ENCODE results near the gene OR56A5.

OR56A5 gene

GRCh38 chr11:5932671-5933070 is 35.6 kb downstream of the OR56A5 start:
- no peak for DNase-seq

DNA sequence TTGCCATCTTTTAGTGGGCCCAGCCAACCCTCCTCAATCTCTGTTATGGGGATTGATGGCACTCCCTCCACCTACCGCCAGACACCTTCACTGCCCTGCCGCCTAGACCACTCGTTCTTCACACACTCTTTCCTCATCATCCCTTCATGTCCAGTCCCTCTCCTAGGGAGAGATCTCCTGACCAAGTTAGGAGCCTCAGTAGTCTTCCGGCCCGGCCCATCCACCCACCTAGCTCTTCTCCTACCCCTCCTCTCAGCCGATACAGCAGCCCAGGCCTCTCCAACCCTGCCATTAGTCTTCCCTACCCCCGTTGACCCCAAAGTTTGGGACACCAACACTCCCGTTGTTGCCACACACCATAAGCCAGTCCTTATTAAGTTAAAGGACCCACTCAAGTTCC is 37.2 kb downstream of the OR56A5 start:
- no peak for DNase-seq

DNA sequence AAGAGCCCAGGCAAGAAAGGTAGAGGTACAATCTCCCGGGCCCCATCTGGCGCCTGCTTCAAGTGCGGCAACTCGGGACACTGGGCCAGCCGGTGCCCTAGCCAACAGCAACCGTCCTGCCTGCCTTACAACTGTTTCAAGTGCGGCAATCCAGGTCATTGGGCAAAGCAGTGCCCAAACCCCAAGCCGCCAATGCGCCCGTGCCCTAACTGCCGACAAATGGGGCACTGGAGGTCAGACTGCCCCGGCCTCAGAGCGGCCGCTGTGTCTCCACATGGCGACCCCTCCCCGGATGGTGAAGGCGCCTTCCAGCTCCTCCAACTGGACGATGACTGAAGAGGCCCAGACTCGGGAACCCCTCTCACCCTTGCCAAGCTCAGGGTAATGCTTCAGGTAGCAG is 37.7 kb downstream of the OR56A5 start:
- no peak for DNase-seq

GRCh38 chr11:5929571-5930368 is 38.5 kb downstream of the OR56A5 start:
- no peak for DNase-seq

- no peak for DNase-seq
Observed at GRCh38 chr11:5928811-5929210, 39.5 kb downstream of the OR56A5 start.

DNA sequence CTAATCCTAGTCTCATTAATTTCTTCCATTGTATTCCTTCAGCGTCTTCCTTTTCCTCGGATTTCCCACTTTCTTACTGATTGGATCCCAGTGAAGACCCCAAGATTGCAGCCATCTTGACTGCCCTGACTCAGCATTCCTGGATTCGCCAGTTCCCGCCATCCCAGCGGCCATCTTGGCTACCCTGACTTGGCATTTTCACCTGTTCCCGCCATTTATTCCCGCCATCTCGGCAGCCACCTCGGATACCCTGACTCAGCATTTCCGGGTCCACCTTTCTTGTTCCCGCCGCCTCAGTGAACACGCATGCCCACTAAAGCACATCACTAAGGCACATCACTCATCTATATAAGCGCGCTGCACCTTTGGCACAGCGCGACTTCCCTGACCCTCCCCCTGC is 40.0 kb downstream of the OR56A5 start:
- DNase-seq = no peak

GRCh38 chr11:5923794-5924193 is 44.5 kb downstream of the OR56A5 start:
- DNase-seq = no peak

DNA sequence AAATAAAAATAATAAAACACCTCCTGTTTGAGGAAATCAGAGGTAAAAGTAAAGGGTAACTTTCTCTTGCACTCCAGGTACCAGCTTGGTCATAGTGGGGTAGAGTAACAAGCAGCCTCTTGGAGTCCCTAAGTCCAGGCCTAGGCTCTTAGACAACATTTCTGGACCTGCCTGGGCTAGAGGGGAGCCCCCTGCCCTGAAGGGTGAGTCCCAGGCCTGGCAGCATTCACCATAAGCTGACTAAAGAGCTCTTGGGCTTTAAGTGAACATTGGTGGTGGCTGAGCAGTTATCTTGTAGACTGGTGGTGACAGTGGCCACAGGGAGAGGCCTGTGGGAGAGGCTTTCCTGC is 44.9 kb downstream of the OR56A5 start:
- no peak for DNase-seq

GRCh38 chr11:5922749-5923426 is 45.4 kb downstream of the OR56A5 start:
- no peak for DNase-seq
